Stimulated activated CD4-positive, alpha-beta T cell treated with anti-CD3 and anti-CD28 coated beads, Interleukin-2, amount 100 ng/mL, for 48 hours (primary cell): ENCODE measurements around the gene RAD51D.

Source experiments
- DNase-seq, 2 donors: peaks; one replicate each; pipeline ENCODE4 v3.0.0-alpha.2; 2020

RAD51D gene

GRCh38 chr17:35089586-35090296 is 29.9 kb downstream of the RAD51D start:
- DNase-seq = peak in 1 of 2 donors; percentile 46

- DNase-seq = peak; percentile 84 to 95
Observed at GRCh38 chr17:35088881-35089585, 30.6 kb downstream of the RAD51D start.

DNA sequence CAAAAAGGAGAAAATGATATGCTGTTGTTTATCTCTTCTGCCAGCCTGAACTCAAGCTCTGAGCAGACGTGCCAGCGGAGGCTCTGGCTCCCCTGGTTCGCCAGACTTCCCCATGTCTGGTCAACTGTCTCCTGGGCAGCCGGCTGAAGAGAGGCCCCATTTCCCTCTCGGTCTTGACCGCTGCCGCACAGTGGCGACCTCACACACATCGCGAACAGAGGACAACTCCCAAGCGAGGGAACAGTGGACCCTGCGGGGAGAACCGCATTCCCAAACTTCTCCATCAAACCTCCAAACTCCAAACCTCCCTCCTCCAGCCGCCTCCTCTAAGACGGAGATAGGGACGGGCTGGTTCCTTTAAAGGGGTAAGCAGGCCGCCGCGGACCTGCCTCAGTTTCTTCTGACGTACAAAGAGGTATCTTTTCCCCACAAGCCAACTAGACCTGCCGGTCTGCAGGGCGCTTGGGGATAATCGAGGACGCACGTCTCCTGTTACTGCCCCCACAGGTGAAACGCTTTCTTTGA is 31.2 kb downstream of the RAD51D start:
- DNase-seq = no peak

- DNase-seq = peak in 1 of 2 donors; percentile 20
Observed at GRCh38 chr17:35087731-35088355, 31.8 kb downstream of the RAD51D start.

- no peak for DNase-seq
Observed at GRCh38 chr17:35086931-35087573, 32.6 kb downstream of the RAD51D start.

DNA sequence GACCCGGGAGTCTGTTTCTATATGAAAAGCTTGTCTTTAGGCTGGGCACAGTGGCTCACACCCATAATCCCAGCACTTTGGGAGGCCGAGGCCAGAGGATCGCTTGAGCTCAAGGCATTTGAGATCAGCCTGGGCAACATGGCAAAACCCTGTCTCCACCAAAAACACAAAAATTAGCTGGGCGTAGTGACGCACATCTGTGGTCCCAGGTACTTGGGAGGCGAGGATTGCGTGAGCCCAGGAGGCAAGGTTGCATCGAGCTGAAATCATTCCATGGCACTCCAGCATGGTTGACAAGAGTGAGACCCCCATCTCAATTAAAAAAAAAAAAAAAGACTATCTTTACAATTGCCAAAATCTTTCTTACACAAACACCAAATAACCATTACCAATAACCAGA is 33.5 kb downstream of the RAD51D start:
- no peak for DNase-seq

GRCh38 chr17:35084987-35085386 is 34.7 kb downstream of the RAD51D start:
- no peak for DNase-seq

DNA sequence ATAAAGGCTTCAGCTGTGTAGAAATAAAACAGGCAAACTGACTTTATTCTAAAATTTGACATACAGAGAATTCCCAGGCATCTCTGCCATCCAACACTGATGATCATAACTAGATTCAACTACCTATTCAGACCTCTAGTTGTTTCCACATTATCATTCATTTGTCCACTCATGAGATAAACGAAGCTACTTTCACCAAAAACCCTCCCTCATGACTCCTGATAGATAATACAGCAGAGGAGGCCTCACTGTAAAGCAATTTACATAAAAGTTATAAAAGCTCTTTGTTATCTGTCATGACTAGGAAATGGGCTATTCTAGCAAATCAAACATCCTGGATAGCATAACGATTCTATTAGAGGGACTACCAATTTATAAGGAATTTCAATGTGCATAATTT is 36.6 kb downstream of the RAD51D start:
- no peak for DNase-seq

GRCh38 chr17:35082073-35082657 is 37.5 kb downstream of the RAD51D start:
- DNase-seq = no peak

- DNase-seq = no peak
Observed at GRCh38 chr17:35081638-35082037, 38.0 kb downstream of the RAD51D start.

GRCh38 chr17:35080536-35080935 is 39.1 kb downstream of the RAD51D start:
- DNase-seq = no peak

GRCh38 chr17:35079547-35080423 is 39.9 kb downstream of the RAD51D start:
- DNase-seq = no peak

- no peak for DNase-seq
Observed at GRCh38 chr17:35076874-35077273, 42.8 kb downstream of the RAD51D start.

GRCh38 chr17:35074711-35075707 is 44.7 kb downstream of the RAD51D start:
- no peak for DNase-seq

GRCh38 chr17:35073991-35074627 is 45.6 kb downstream of the RAD51D start:
- no peak for DNase-seq

DNA sequence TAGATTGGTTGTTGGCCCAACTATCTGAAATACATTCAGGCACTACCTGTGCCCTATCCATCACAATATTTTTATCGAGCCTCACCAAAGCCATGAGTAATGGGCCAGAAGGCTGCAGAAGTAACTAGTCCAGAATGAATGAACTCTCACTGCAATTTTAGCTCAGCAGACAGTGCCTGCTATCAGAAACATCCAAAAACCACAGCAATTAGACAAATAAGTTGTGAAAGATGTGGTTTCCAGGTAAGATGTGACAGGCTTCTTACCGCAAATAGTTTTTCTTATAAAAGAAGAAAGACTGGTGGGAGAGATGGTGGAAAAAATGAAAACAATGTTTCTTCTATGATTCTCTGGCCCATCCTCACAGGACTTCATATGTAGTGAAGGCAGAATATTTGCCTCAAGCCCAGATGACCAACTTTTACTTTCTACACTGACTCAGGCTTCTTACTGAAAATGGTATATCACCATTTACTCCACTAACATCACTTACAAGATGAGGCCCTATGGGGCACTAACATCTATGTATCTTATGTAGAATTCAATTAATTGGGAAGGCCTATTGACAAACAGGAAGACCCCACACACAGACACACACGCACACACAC is 46.4 kb downstream of the RAD51D start:
- DNase-seq = no peak

DNA sequence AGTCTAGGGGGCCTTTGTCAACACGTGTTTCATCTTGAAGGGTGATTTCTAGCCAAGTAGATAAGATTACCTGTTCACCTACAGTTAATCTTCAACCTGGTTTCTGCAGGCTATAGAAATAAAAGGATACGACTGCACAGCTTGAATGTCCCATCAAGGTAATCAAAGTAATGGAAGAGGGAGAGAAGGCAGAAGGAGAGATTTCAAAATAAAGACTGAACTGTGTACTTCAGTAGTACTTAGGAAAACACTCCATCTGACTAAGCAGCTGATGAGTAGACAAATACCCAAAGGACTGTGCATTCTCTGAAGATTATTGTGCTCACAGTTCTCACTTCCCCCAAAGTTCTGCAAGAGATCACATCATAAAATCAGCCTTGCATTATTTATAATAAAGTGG is 50.3 kb downstream of the RAD51D start:
- DNase-seq = no peak

DNA sequence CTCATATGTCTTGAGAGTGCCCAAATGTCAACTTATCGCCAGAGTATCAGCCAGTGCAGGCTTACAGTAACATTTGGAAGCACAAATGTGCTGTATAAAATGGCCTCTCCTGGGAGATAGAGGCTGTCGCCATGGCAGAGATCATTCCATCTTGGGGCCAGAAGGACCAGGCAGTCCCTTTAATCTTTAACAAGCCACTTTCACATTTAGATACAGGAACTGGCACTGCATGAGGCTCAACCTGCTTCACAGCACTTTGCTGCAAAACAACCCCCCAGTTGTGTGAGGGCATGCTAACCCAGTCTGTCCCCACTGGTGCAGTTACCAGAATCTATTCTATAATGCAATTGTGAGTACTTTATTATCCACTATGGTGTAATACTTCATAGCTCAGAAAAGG is 51.4 kb downstream of the RAD51D start:
- DNase-seq = no peak

DNA sequence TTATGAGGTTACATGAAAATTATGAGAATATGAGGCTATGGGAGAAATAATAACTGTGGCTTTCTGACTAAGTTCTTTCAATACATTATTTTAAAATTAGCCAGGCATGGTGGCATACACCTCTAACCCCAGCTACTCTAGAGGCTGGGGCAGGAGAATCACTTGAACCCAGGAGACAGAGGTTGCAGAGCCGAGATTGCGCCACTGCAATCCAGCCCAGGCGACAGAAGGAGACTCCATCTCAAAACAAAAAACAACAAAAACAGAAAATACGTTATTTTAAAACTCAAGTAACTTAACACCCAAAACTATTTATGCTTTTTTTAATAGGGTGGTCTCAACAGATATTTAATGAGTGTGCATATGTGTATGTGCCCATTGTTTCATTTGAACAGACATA is 53.8 kb downstream of the RAD51D start:
- DNase-seq = no peak
